HG03460 (cell line): ENCODE measurements around the gene TM4SF4.

Experiments used
- ATAC-seq: cut with Tn5 transposase; IDR thresholded peaks from one replicate; pipeline ENCODE4 v1.9.1; 2021; ENCODE audit not compliant: unreplicated experiment

The TM4SF4 gene

GRCh38 chr3:149454746-149455145, 19.8 kb upstream of the TM4SF4 start:
- no peak for ATAC-seq

GRCh38 chr3:149455366-149455765, 19.1 kb upstream of the TM4SF4 start:
- no peak for ATAC-seq

- ATAC-seq: no peak
Observed at GRCh38 chr3:149455989-149456388, 18.5 kb upstream of the TM4SF4 start.

- no peak for ATAC-seq
Observed at GRCh38 chr3:149459491-149460059, 14.9 kb upstream of the TM4SF4 start.

- no peak for ATAC-seq
Observed at GRCh38 chr3:149460117-149460516, 14.4 kb upstream of the TM4SF4 start.

- ATAC-seq: no peak
Observed at GRCh38 chr3:149462051-149462450, 12.4 kb upstream of the TM4SF4 start.

- no peak for ATAC-seq
Observed at GRCh38 chr3:149462581-149463011, 11.9 kb upstream of the TM4SF4 start.

- ATAC-seq: no peak
Observed at GRCh38 chr3:149463921-149464320, 10.6 kb upstream of the TM4SF4 start.

GRCh38 chr3:149464542-149465328, 9.8 kb upstream of the TM4SF4 start:
- ATAC-seq: no peak

- no peak for ATAC-seq
Observed at GRCh38 chr3:149465351-149465883, 9.1 kb upstream of the TM4SF4 start.

- ATAC-seq: no peak
Observed at GRCh38 chr3:149466192-149466591, 8.3 kb upstream of the TM4SF4 start.

- ATAC-seq: peak; percentile 88
Observed at GRCh38 chr3:149468504-149469212, 5.8 kb upstream of the TM4SF4 start.

GRCh38 chr3:149470381-149470780, 4.1 kb upstream of the TM4SF4 start:
- ATAC-seq: no peak

GRCh38 chr3:149472030-149472797, 2.3 kb upstream of the TM4SF4 start:
- no peak for ATAC-seq

GRCh38 chr3:149473357-149474249, 894 bp upstream of the TM4SF4 start:
- no peak for ATAC-seq

- no peak for ATAC-seq
Observed at GRCh38 chr3:149475451-149476060, 1.1 kb downstream of the TM4SF4 start.

GRCh38 chr3:149476225-149476624, 1.7 kb downstream of the TM4SF4 start:
- ATAC-seq: no peak

- no peak for ATAC-seq
Observed at GRCh38 chr3:149479621-149480325, 5.3 kb downstream of the TM4SF4 start.
